Karpas-422 (cell line): ENCODE results near the gene UGT1A8. TPM values are rescaled to one million over a fixed set of nuclear protein-coding genes. Genes with fewer than 3 reads are reported as not detected.
A peak's percentile ranks its signal among the peaks of the same experiment; 100 is the strongest.

Source experiments
- DNase-seq: peaks from one replicate; pipeline ENCODE4 v3.0.0-alpha.2; 2015
- H2AFZ ChIP-seq: fragments of 200-600 bp; sonication (generic); 2 replicates; pipeline ENCODE4 v1.6.1; 2014; ENCODE audit warnings: antibody characterized with exemption, low read length, mixed read lengths
- H3K27ac ChIP-seq: fragments of 200-600 bp; sonication (generic); 2 replicates; pipeline ENCODE4 v1.5.1; 2014; ENCODE audit warnings: mild to moderate bottlenecking, low read length, moderate library complexity
- H3K27me3 ChIP-seq: fragments of 200-600 bp; sonication (generic); 2 replicates; pipeline ENCODE4 v1.6.1; 2014; ENCODE audit warnings: low read length, mixed read lengths
- H3K36me3 ChIP-seq: fragments of 200-600 bp; sonication (generic); 2 replicates; pipeline ENCODE4 v1.6.1; 2014; ENCODE audit warnings: low read length, mixed read lengths; ENCODE audit not compliant: insufficient read depth
- H3K4me1 ChIP-seq: fragments of 200-600 bp; sonication (generic); 2 replicates; pipeline ENCODE4 v1.6.1; 2014; ENCODE audit warnings: mild to moderate bottlenecking, low read length, mixed read lengths
- H3K4me2 ChIP-seq: fragments of 200-600 bp; sonication (generic); 2 replicates; pipeline ENCODE4 v1.6.1; 2014; ENCODE audit warnings: low read length, low read depth, mild to moderate bottlenecking; ENCODE audit not compliant: poor library complexity, severe bottlenecking
- H3K4me3 ChIP-seq: fragments of 200-600 bp; sonication (generic); 2 replicates; pipeline ENCODE4 v1.5.1; 2014; ENCODE audit warnings: mild to moderate bottlenecking, antibody characterized with exemption, low read length, mixed read lengths
- H3K79me2 ChIP-seq: fragments of 200-600 bp; sonication (generic); 2 replicates; pipeline ENCODE4 v1.6.1; 2014; ENCODE audit warnings: mild to moderate bottlenecking, low read length, mixed read lengths
- H3K9ac ChIP-seq: fragments of 200-600 bp; sonication (generic); 2 replicates; pipeline ENCODE4 v1.6.0; 2014; ENCODE audit warnings: low read length
- H3K9me2 ChIP-seq: fragments of 200-600 bp; sonication (generic), shearing (Covaris generic); replicated peaks from 2 replicates; pipeline ENCODE4 v1.6.0; 2014; ENCODE audit warnings: mild to moderate bottlenecking, low read length, moderate library complexity; ENCODE audit not compliant: insufficient read depth
- H3K9me3 ChIP-seq: fragments of 300-700, 200-600 bp; sonication (generic); 2 replicates; pipeline ENCODE4 v1.6.1; 2014; ENCODE audit warnings: low read length, mixed read lengths
- H4K20me1 ChIP-seq: fragments of 200-600 bp; sonication (generic); 2 replicates; pipeline ENCODE4 v1.6.1; 2014; ENCODE audit warnings: mild to moderate bottlenecking, antibody characterized with exemption, low read length, low read depth; ENCODE audit not compliant: insufficient read depth
- total RNA-seq: library from RNA; depleted of rRNA; stranded (reverse); fragments of >200 nt; shearing (Covaris generic); gene quantifications from 2 replicates; pipeline ENCODE4 v1.2.3, GENCODE V29; 2014; ENCODE audit warnings: low replicate concordance

Gene UGT1A8
- total RNA-seq, 1 experiment from 2014 or later = not detected

GRCh38 chr2:233803994-233804393 is 186.6 kb downstream of the UGT1A8 start:
- no peak for DNase-seq
- H4K20me1 ChIP-seq = no peaks in the 10 kb centered on the region
- no peaks in the 10 kb centered on the region for H3K9me2 ChIP-seq
- H3K9ac ChIP-seq = no peak overlapping the region
- no peak overlapping the region for H3K27ac ChIP-seq
- H3K36me3 ChIP-seq = no peaks in the 10 kb centered on the region
- H3K4me2 ChIP-seq = no peak overlapping the region
- H3K27me3 ChIP-seq = no peaks in the 10 kb centered on the region; the same call in 1 of the 2 replicates
- no peaks in the 10 kb centered on the region for H3K79me2 ChIP-seq
- H2AFZ ChIP-seq = no peak overlapping the region
- no peaks in the 10 kb centered on the region for H3K9me3 ChIP-seq
- H3K4me1 ChIP-seq = peaks cover 43% of the 10 kb centered on the region
- H3K4me3 ChIP-seq = no peak overlapping the region

GRCh38 chr2:233807215-233807865 is 189.9 kb downstream of the UGT1A8 start:
- DNase-seq = peak; percentile 65
- no peaks in the 10 kb centered on the region; the same call in 1 of the 2 replicates for H3K27me3 ChIP-seq
- no peak overlapping the region for H3K9ac ChIP-seq
- no peak overlapping the region for H2AFZ ChIP-seq
- H3K9me2 ChIP-seq = no peaks in the 10 kb centered on the region
- H3K27ac ChIP-seq = no peak overlapping the region
- peaks cover 20% of the 10 kb centered on the region for H3K4me1 ChIP-seq
- no peaks in the 10 kb centered on the region for H4K20me1 ChIP-seq
- no peak overlapping the region for H3K4me3 ChIP-seq
- no peaks in the 10 kb centered on the region for H3K36me3 ChIP-seq
- H3K79me2 ChIP-seq = no peaks in the 10 kb centered on the region
- no peaks in the 10 kb centered on the region for H3K9me3 ChIP-seq
- no peak overlapping the region for H3K4me2 ChIP-seq

DNA sequence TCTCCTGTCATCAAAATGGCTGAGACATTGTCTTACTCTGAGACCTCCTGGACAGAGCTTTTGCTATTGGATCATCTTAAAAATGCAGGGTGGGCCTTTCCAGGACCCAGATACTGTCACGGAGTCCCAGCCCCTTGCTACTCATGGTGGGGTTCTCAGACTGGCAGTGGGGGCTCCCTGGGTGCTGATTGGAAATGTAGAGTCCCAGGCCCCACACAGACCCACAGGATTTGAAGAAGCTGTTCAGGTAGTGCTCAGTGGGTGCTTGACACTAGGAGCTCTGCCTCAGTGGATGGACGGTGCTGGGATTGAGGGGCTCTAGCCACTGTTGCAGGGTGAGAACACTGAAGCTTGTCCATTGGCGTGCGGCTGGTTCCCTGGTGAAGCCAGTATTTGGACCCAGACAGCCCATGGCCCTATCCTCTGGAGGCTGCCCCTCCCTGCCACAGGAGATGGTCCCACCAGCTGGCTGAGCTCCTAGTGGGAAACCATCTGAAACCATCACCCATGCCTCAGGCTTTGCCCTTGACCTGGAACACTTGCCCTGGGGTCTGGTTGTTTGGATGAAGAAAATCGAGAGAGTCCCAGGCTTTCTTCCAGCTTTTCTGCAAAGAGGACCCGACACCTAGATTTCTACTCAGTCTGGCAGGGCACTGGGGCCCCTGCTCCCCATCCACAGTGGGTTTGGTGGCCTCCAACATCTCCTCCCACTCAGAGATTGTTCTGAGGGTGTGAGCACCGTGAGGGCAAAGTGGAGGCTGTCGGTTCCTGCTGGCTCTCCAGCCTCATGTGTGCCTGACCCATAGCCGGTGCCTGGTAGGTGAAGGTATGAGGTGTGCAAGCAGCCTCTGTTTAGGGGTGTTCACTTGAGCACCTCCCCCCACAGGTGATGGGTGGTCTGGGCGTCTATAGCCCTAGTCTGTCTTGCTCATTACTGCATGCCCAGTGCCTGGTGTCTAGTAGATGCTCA is 190.8 kb downstream of the UGT1A8 start:
- Histone ChIP-seq H3K4me1 (peaks cover 19% of the 10 kb centered on the region), H3K9ac (no peak overlapping the region), H4K20me1 (no peaks in the 10 kb centered on the region), H3K4me2 (no peak overlapping the region), H3K27me3 (no peaks in the 10 kb centered on the region; the same call in 1 of the 2 replicates), H3K79me2 (no peaks in the 10 kb centered on the region), H3K36me3 (no peaks in the 10 kb centered on the region), H3K9me2 (no peaks in the 10 kb centered on the region), H2AFZ (no peak overlapping the region), H3K4me3 (no peak overlapping the region), H3K27ac (no peak overlapping the region), H3K9me3 (no peaks in the 10 kb centered on the region)
- no peak for DNase-seq

DNA sequence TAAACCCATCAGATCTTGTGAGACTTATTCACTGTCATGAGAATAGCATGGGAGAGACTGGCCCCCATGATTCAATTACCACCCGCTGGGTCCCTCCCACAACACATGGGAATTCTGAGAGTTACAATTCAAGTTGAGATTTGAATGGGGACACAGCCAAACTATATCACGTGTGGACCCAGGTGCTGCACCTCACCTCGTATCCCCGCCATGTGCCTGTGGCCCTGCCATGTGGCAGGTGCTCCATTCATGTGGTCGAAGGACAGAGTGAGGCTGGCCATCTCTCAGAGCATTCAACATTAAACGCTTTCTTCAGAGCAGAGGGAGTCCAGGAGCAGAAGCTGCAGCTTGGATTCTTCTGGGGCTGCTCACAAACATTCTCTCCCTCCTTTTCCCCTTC is 193.0 kb downstream of the UGT1A8 start:
- Histone ChIP-seq H3K9me2 (no peaks in the 10 kb centered on the region), H3K4me3 (no peak overlapping the region), H3K79me2 (no peaks in the 10 kb centered on the region), H3K27me3 (no peaks in the 10 kb centered on the region; the same call in 1 of the 2 replicates), H2AFZ (no peak overlapping the region), H3K9ac (no peak overlapping the region), H3K4me2 (no peak overlapping the region), H3K27ac (no peak overlapping the region), H4K20me1 (no peaks in the 10 kb centered on the region), H3K9me3 (no peaks in the 10 kb centered on the region), H3K36me3 (no peaks in the 10 kb centered on the region), H3K4me1 (peaks cover 33% of the 10 kb centered on the region)
- DNase-seq = no peak

DNA sequence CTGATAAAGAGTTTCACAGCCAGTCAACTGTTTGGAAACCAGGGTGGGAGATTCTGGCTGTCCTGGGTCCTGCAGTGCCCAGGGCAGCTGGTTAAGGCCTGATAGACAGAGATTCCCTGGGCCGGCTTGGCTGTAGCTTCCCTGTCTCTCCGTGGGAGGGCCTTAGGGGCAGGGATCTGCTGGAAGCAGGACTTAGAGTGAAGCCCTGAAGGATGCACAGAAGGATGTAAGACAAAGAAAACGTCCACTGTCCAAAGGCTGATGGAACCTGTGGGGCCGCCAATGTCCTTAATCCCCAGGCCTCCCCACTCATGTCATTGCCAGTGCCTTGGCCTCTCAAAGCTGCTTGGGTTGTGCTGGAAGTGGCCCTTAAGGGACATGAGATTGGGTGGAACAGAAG is 193.7 kb downstream of the UGT1A8 start:
- Histone ChIP-seq H3K4me1 (peaks cover 31% of the 10 kb centered on the region), H3K27ac (no peak overlapping the region), H3K4me2 (no peak overlapping the region), H3K36me3 (no peaks in the 10 kb centered on the region), H4K20me1 (no peaks in the 10 kb centered on the region), H3K79me2 (no peaks in the 10 kb centered on the region), H2AFZ (no peak overlapping the region), H3K9me2 (no peaks in the 10 kb centered on the region), H3K27me3 (no peaks in the 10 kb centered on the region; the same call in 1 of the 2 replicates), H3K9me3 (no peaks in the 10 kb centered on the region), H3K9ac (no peak overlapping the region), H3K4me3 (no peak overlapping the region)
- no peak for DNase-seq

GRCh38 chr2:233811732-233812131 is 194.3 kb downstream of the UGT1A8 start:
- no peaks in the 10 kb centered on the region for H3K9me2 ChIP-seq
- H3K27ac ChIP-seq = no peak overlapping the region
- no peaks in the 10 kb centered on the region for H3K36me3 ChIP-seq
- H3K27me3 ChIP-seq = no peaks in the 10 kb centered on the region; the same call in 1 of the 2 replicates
- H2AFZ ChIP-seq = no peak overlapping the region
- H3K4me3 ChIP-seq = no peak overlapping the region
- H4K20me1 ChIP-seq = no peaks in the 10 kb centered on the region
- no peaks in the 10 kb centered on the region for H3K9me3 ChIP-seq
- H3K4me2 ChIP-seq = no peak overlapping the region
- H3K79me2 ChIP-seq = no peaks in the 10 kb centered on the region
- H3K9ac ChIP-seq = no peak overlapping the region
- DNase-seq = no peak
- H3K4me1 ChIP-seq = peaks cover 29% of the 10 kb centered on the region

GRCh38 chr2:233813236-233814055 is 196.0 kb downstream of the UGT1A8 start:
- Histone ChIP-seq H3K9me2 (no peaks in the 10 kb centered on the region), H3K9ac (no peak overlapping the region), H3K79me2 (no peaks in the 10 kb centered on the region), H3K27ac (no peak overlapping the region), H4K20me1 (no peaks in the 10 kb centered on the region), H2AFZ (no peak overlapping the region), H3K4me2 (no peak overlapping the region), H3K27me3 (no peaks in the 10 kb centered on the region), H3K36me3 (no peaks in the 10 kb centered on the region), H3K4me3 (no peak overlapping the region), H3K4me1 (peaks cover 34% of the 10 kb centered on the region), H3K9me3 (no peaks in the 10 kb centered on the region)
- DNase-seq = no peak
